ENCODE data around the gene RPL27A. TPM values are rescaled to one million over a fixed set of nuclear protein-coding genes. Genes with fewer than 3 reads are reported as not detected.

Gene RPL27A
- total RNA-seq, 1 donor from 2014 or later = 549 TPM

- intact Hi-C loops (cut with DNase I) = no loop called here
- ATAC-seq (ENCODE audit: poor library complexity) (no peak), DNase-seq (no peak)
Observed at GRCh38 chr11:8693010-8693551, 10.5 kb downstream of the RPL27A start.

- intact Hi-C loops (cut with DNase I) = no loop called here
- no peak for ATAC-seq (ENCODE audit: poor library complexity)
- DNase-seq = no peak
Observed at GRCh38 chr11:8693555-8693954, 11.0 kb downstream of the RPL27A start.

GRCh38 chr11:8694137-8694536 lies 11.5 kb downstream of the RPL27A start:
- intact Hi-C loops (cut with DNase I) = no loop called here
- DNase-seq (no peak), ATAC-seq (ENCODE audit: poor library complexity) (no peak)

- no peak for DNase-seq
- ATAC-seq (ENCODE audit: poor library complexity) = no peak
- intact Hi-C loops (cut with DNase I) = no loop called here
Observed at GRCh38 chr11:8697054-8697453, 14.5 kb downstream of the RPL27A start.

- ATAC-seq (ENCODE audit: poor library complexity) (no peak), DNase-seq (no peak)
- intact Hi-C loops (cut with DNase I) = no loop called here
Observed at GRCh38 chr11:8698379-8698851, 15.8 kb downstream of the RPL27A start.

GRCh38 chr11:8698917-8699441 lies 16.4 kb downstream of the RPL27A start:
- DNase-seq (no peak), ATAC-seq (ENCODE audit: poor library complexity) (no peak)
- intact Hi-C loops (cut with DNase I) = no loop called here

- ATAC-seq (ENCODE audit: poor library complexity) = peak; percentile 17
- intact Hi-C loops (cut with DNase I) = no loop called here
- DNase-seq = peak; percentile 64
Observed at GRCh38 chr11:8699903-8700302, 17.3 kb downstream of the RPL27A start.

- DNase-seq = no peak
- ATAC-seq (ENCODE audit: poor library complexity) = no peak
- intact Hi-C loops (cut with DNase I) = no loop called here
Observed at GRCh38 chr11:8701891-8702597, 19.5 kb downstream of the RPL27A start.

GRCh38 chr11:8702598-8702915 lies 20.0 kb downstream of the RPL27A start:
- ATAC-seq (ENCODE audit: poor library complexity) = no peak
- intact Hi-C loops (cut with DNase I) = no loop called here
- no peak for DNase-seq

GRCh38 chr11:8704136-8704535 lies 21.5 kb downstream of the RPL27A start:
- ATAC-seq (ENCODE audit: poor library complexity) = no peak
- no peak for DNase-seq
- intact Hi-C loops (cut with DNase I) = no loop called here

GRCh38 chr11:8705146-8705545 lies 22.6 kb downstream of the RPL27A start:
- intact Hi-C loops (cut with DNase I) = loop anchor here (5.0 kb wide), 1 partner anchor 102 kb away; no protein-coding TSS in a partner anchor
- DNase-seq = no peak
- no peak for ATAC-seq (ENCODE audit: poor library complexity)

- intact Hi-C loops (cut with DNase I) = loop anchor here (5.0 kb wide), 1 partner anchor 100 kb away; no protein-coding TSS in a partner anchor
- DNase-seq (no peak), ATAC-seq (ENCODE audit: poor library complexity) (no peak)
Observed at GRCh38 chr11:8706673-8707432, 24.3 kb downstream of the RPL27A start.

GRCh38 chr11:8707541-8708191 lies 25.1 kb downstream of the RPL27A start:
- DNase-seq (peak; percentile 87), ATAC-seq (ENCODE audit: poor library complexity) (peak; percentile 73)
- intact Hi-C loops (cut with DNase I) = loop anchor here (5.0 kb wide), 1 partner anchor 100 kb away; no protein-coding TSS in a partner anchor

GRCh38 chr11:8709002-8709672 lies 26.5 kb downstream of the RPL27A start:
- DNase-seq = peak; percentile 94
- peak; percentile 72 for ATAC-seq (ENCODE audit: poor library complexity)
- intact Hi-C loops (cut with DNase I) = loop anchor here (5.0 kb wide), 1 partner anchor 98 kb away; no protein-coding TSS in a partner anchor

GRCh38 chr11:8709777-8710176 lies 27.2 kb downstream of the RPL27A start:
- no peak for DNase-seq
- no peak for ATAC-seq (ENCODE audit: poor library complexity)
- intact Hi-C loops (cut with DNase I) = loop anchor here (5.0 kb wide), 1 partner anchor 98 kb away; no protein-coding TSS in a partner anchor

- intact Hi-C loops (cut with DNase I) = no loop called here
- DNase-seq = no peak
- no peak for ATAC-seq (ENCODE audit: poor library complexity)
Observed at GRCh38 chr11:8711895-8712442, 29.4 kb downstream of the RPL27A start.

- intact Hi-C loops (cut with DNase I) = no loop called here
- no peak for DNase-seq
- ATAC-seq (ENCODE audit: poor library complexity) = no peak
Observed at GRCh38 chr11:8712506-8712905, 29.9 kb downstream of the RPL27A start.

GRCh38 chr11:8713760-8714454 lies 31.3 kb downstream of the RPL27A start:
- peak; percentile 14 for ATAC-seq (ENCODE audit: poor library complexity)
- DNase-seq = no peak
- intact Hi-C loops (cut with DNase I) = no loop called here

Measured in Right ventricle myocardium superior (tissue), 1 donor.